ENCODE measurements around the gene SLCO2A1.

DNA sequence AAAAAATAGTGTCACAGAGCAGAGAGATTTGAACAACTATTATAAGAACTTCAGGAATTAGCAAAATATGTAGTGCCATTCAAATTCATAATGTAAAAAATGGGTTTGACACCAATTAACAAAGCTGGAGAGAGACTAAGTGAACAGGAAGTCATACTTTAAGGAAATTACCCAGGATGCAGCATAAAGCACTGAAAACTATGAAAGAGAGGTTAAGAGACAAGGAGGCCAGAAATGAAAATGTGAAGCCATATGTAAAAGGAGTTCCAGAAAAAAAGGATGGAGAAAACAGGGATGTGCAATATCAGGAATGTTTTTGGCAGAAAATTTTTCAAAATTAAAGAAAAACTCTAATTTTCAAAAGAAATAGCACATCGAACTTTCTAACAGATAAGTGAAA is 57.6 kb downstream of the SLCO2A1 start:
- TF ChIP-seq GATA2 (IDR thresholded peaks at IDR 0.05; ENCODE audit: low read depth, low read length) (no peak), GATA3 (IDR thresholded peaks at IDR 0.05; ENCODE audit: low read depth, low read length) (no peak)

All from SH-SY5Y (cell line).